Choroid plexus epithelial cell (primary cell): ENCODE data around the gene MMP11.
A peak's percentile ranks its signal among the peaks of the same experiment; 100 is the strongest.

Experiments
- DNase-seq: peaks from one replicate; pipeline ENCODE4 v3.0.0-alpha.2; 2010; ENCODE audit warnings: low read depth
- H3K4me3 ChIP-seq: 2 replicates; pipeline ENCODE4 v1.5.1; 2011; ENCODE audit warnings: low read depth, mild to moderate bottlenecking, control low read depth, low read length, moderate library complexity
- TF ChIP-seq, protein P1 (sequence below): conservative IDR thresholded peaks from 2 replicates; pipeline ENCODE4 v1.5.1; 2011; ENCODE audit warnings: low read depth, mild to moderate bottlenecking, control low read depth, inconsistent platforms, low read length, moderate library complexity

The MMP11 gene

DNA sequence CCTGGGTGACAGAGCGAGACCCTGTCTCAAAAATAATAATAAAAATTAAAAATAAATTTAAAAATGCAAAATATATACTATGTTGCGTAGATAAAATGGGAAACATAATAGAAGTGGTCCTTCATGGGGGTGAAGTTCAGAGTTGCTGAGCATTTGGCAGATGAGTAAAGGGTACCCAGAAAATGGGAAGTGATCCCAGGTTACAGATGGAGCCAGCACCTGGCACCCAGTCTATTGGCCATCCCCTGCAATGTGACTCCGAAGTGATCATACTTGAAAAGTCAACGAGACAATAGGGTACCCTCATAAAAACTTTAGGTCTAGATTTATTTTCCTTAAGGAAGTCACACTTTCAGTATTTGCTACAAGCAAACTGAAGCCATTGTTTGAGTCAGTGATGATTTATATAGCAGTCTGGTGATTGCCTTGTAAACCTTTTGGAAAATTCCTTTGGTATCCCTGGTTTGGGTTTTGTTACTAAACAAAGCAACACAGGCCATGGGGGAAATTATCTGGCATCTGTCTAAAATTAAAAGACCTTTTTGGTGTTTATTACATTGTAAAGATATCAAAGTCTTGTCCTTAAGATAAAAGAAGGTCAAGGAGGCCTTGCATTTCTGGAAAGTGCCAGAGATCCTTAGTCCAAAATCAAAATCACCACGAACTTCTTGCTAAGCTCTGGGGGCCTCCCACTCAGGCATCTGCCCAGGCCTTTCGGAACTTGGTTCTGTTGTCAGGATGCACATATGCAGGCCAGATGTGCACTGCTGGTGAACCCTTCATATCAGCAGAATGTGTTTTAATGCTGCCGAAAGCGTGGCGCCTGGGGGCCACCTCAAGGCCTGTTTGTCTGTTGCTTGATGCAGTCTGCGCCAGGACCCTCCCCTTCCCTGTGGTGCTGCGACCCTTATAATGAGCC, 18.4 kb downstream of the MMP11 start:
- H3K4me3 ChIP-seq: no peak overlapping the region
- DNase-seq: peak; percentile 89
- TF ChIP-seq, protein P1, sequence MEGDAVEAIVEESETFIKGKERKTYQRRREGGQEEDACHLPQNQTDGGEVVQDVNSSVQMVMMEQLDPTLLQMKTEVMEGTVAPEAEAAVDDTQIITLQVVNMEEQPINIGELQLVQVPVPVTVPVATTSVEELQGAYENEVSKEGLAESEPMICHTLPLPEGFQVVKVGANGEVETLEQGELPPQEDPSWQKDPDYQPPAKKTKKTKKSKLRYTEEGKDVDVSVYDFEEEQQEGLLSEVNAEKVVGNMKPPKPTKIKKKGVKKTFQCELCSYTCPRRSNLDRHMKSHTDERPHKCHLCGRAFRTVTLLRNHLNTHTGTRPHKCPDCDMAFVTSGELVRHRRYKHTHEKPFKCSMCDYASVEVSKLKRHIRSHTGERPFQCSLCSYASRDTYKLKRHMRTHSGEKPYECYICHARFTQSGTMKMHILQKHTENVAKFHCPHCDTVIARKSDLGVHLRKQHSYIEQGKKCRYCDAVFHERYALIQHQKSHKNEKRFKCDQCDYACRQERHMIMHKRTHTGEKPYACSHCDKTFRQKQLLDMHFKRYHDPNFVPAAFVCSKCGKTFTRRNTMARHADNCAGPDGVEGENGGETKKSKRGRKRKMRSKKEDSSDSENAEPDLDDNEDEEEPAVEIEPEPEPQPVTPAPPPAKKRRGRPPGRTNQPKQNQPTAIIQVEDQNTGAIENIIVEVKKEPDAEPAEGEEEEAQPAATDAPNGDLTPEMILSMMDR: no peak

GRCh38 chr22:23791738-23792645, 19.3 kb downstream of the MMP11 start:
- no peak for DNase-seq
- TF ChIP-seq, protein P1: no peak
- H3K4me3 ChIP-seq: no peak overlapping the region

DNA sequence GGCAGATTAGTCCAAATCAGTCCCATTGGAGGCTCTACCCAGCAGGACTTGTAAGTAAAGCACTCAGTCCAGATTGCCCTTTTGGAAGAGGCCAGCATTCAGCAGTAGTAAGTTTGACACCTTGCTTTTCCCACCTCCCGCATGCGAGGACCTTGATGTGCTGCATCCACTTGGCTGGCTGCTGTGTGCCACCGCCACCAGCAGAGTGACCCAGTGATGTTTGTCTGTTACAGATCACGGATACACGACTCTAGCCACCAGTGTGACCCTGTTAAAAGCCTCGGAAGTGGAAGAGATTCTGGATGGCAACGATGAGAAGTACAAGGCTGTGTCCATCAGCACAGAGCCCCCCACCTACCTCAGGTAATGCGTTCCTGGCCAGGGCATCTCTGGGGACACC, 20.7 kb downstream of the MMP11 start:
- TF ChIP-seq, protein P1: no peak
- no peak overlapping the region for H3K4me3 ChIP-seq
- no peak for DNase-seq

- no peak for DNase-seq
- H3K4me3 ChIP-seq: no peak overlapping the region
- TF ChIP-seq, protein P1: no peak
These were observed 23.8 kb downstream of the MMP11 start for GRCh38 chr22:23796461-23796860.

DNA sequence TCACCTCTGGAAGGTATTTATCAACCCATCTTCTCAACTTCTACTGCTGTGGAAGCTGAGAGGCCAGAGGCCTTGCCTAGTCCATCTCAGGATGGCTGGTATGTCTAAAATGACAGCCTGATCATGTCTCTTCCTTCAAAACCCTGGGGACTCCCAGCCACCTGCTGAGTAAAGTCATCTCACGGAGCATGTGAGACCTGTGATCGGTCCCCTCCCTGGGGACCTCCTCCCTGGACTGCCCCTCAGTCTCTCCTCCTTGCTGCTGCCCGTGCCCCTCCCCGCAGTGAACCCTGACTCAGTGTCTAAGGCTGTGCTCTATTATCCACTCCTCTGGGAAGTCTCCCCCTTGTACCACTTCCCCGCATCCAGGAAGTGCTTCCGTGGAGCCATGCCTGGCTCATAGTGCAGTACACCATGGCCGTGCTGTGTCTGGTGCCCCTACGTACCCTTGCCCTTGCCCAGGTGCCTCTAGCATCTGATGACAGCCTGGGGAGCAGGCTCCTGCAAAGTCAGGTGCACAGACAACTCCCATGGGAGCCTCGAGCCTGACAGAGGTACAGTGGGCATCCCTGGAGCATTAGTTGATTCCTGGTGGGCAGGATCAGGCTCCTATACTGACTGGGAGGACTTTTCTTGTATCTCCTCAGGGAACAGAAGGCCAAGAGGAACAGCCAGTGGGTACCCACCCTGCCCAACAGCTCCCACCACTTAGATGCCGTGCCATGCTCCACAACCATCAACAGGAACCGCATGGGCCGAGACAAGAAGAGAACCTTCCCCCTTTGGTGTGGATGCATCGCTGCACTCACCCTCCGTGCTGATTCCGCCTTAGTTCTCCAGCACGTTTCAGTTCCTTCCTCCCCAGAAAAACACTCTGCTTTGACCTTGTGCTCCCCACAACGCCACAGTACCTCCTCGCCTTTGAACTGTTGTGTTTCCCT, 27.9 kb downstream of the MMP11 start:
- no peak overlapping the region for H3K4me3 ChIP-seq
- DNase-seq: no peak
- TF ChIP-seq, protein P1: no peak

DNA sequence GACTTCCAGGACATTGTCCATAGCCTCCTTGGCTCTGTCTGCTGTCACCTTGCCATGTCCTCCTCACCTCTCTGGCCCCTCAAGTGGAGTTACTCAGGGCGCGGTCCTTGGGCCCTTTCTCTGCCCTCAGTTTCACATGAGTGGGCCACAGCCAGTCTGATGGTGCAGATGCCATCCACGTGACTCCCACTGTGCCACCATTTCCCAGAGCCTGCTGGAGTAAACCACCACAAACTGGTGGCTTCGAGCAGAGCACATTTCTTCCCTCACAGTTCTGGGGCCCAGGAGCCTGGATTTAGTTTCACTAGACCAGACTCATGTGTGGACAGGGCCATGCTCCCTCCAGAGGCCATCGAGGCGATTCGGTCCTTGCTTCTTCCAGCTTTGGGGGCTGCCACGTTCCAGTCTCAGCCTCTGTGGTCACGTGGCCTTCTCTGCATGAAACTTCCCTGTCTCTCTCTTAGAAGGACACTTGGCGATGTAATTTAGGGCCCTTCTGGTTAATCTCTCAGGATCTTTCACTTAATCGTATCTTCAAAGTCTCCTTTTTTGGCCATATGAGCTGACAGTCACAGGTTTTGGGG, 28.7 kb downstream of the MMP11 start:
- TF ChIP-seq, protein P1: no peak
- no peak overlapping the region for H3K4me3 ChIP-seq
- no peak for DNase-seq
